HS-27A (cell line): Measurements from ENCODE around the gene SCUBE1.
"Not testable (repeated sequence)": the region's sequence is repeated elsewhere in the genome, so short reads cannot be mapped to it uniquely, and the experiment has no call there.

Experiments
- DNase-seq: peaks from one replicate; pipeline ENCODE4 v3.0.0-alpha.2; 2012; ENCODE audit warnings: low read depth, missing footprints

Gene SCUBE1

DNA sequence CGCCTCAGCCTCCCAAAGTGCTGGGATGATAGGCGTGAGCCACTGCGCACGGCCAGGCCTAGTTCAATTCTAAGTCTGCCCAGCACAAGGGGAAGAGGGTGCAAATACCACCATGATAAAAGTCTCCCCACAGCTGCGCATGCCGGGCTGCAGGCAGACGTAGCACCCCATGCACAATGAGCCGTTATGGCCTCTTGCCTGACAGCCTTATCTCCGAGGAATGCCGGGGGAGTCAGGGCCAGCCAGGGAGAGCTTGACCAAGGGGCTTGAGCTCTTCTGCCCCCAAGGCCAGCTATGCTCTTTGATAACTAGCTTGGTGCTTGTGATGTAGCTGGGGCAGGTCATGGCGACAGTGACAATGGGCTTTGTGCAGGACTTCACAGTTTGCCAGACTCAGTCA, 13.7 kb upstream of the SCUBE1 start:
- DNase-seq, result no peak

DNA sequence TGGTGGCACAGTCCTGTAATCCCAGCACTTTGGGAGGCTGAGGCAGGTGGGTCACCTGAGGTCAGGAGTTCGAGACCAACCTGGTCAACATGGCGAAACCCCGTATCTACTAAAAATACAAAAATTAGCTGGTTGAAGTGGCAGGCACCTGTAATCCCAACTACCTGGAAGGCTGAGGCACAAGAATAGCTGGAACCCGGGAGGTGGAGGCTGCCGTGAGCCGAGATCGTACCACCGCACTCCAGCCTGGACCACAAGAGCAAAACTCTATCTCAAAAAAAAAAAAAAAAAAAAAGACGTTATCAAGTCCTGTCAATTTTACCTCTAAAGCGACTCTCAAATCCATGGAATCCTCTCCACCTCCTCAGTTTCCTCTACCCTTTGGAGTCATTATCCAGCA, 12.5 kb upstream of the SCUBE1 start:
- DNase-seq, result not testable (repeated sequence)

DNA sequence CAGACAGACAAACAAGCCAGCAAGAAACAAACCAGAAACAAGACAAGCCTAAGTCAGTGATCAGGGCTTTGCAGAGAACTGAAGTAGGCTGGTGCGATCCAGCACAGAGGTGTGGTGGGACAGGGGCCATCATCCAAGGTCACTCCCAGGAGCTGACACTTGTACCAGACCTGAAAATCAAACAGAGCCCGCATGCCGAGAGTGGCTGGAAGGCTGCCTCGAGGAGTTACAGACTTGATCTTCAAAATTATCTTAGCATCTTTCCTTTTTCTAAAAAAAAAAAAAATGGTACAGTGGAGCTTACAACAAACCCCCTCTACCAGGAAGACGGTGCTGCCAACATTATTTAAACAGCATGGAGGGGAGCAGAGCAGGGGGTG, 8.8 kb upstream of the SCUBE1 start:
- DNase-seq, result no peak

GRCh38 chr22:43349636-43350035, 6.5 kb upstream of the SCUBE1 start:
- DNase-seq, result no peak

- DNase-seq, result no peak
These were observed 3.4 kb upstream of the SCUBE1 start for GRCh38 chr22:43346521-43346929.

DNA sequence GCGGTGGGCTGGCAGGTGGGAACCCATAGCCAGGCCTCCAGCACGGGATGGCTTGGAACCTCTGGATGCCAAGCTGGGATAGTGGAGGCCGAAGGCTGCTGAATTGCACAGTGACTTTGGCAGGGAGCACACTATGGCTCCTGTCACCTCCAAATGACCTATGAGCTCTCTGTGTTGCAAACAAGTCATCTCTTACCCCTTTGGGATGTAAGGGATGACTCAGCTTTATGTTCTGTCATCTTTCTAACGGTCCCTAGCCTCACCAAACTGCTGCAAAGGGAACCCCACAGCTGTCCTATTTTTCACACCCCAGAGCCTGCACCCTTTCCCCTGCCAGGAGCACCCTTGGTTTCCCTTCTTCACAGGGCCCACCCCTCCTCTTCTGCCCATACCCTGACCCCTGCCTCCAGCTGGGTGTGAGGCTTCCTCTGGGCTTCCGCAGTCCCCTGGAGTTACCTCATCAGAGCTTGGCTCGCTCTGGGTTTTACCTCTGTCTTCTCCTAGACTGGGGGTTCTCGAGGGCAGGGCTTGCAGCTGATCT, 2.7 kb upstream of the SCUBE1 start:
- DNase-seq, result no peak

DNA sequence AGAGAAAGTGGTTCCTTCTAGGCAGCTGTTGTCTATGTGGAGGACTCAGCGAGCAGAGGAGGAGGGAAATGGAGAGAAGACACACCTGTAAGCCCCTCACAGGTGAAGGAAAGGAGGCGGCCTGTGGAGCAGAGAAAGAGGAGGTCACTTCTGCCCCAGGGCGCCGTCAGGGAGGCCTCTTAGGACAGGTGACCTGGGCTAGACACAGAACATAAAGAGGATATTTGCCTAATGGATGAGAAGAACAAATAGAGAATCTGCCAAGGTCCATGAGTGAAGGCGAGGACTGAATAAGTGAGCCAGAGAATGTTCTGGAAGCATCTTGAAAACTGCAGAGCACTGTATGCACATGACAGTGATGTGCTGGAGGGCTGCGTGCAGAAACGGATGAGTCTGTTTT, 2.2 kb upstream of the SCUBE1 start:
- DNase-seq, result no peak

- no peak for DNase-seq
These were observed 1.3 kb upstream of the SCUBE1 start for GRCh38 chr22:43344520-43344787.

DNA sequence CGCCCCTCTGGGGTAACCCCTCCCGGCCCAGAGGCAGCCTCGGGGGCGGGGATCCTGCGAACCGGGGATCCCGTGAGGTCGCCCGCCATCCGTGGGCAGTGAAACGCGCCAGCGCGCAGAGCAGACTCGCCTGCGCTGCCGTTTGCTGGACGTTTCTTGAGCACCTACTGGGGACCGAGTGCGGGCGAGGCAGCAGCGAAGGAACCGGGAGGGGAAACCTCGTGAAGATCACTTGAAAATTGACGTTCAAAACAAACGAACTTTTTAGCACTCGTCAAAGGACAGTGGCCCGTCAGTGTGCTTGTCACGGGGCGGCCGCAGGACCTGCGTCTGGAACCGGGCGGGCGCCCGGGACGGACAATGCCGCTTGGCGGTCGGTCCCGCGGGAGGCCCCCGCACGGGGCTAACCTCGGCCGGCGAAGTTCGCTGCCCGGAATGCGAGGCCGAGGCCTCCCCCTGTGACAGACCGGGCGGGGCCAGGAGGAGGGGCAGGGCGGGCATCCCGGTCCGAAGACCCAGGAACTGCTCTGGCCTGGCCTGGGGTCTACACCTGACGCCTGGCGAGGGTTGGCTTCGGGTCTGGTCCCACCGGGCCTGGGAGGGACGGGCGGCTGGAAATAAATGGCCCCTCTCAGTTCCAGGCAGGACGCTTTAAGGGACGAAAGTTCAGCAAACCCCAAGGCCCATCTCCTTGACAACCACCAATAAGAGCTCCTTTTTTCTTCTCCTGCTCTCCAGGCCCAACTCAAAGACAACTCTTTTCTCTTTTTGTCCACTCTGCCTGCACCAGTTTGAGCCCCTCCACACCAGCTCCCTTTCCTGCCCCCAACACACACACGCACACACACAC, 723 bp upstream of the SCUBE1 start:
- no peak for DNase-seq

GRCh38 chr22:43342347-43343261, 568 bp downstream of the SCUBE1 start:
- DNase-seq, result no peak

DNA sequence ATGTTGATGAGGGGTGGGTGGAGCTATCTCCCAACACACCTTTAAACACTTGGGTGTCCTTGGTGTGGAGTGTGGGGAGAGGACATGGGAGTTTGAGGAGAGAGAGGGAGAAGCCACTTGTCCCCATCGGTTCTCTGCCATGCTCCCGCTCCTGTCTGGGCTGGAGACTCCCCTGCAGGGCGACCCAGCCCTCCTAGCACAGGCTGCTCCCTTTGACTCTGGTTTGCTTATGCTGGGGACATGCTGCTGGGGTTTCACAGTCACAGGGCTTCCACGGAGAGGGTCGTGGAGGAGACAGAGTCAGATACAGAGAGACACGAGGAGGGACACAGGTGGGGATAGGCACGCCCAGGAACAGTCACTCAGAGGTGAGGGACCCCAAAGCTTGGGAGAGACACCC, 1.6 kb downstream of the SCUBE1 start:
- no peak for DNase-seq

DNA sequence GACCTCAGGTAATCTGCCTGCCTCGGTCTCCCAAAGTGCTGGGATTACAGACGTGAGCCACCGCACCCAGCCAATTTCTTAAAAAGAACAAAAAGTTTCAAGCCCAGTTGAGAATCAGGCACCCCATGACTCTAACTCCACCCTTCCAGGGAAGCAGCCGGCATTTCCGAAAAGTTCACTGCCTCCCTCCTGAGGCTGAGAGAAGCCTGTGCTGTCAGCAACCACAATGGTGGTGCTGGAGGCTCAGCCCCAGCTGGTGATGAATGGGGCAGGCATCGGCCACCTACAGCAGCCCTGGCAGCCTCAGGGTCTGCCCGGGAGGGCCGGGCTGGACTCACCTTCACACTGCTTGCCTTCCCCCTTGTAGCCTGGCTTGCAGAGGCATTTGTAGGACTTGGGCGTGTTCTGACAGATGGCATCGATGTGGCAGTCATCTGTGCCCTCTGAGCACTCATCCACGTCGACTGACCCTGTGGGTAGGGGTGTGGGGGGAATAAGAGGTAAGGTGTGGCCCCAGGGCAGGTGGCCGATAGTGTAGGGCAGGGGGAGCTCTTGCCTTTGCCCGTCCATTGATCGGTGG, 4.3 kb downstream of the SCUBE1 start:
- no peak for DNase-seq

- no peak for DNase-seq
These were observed 5.2 kb downstream of the SCUBE1 start for GRCh38 chr22:43337946-43338345.

DNA sequence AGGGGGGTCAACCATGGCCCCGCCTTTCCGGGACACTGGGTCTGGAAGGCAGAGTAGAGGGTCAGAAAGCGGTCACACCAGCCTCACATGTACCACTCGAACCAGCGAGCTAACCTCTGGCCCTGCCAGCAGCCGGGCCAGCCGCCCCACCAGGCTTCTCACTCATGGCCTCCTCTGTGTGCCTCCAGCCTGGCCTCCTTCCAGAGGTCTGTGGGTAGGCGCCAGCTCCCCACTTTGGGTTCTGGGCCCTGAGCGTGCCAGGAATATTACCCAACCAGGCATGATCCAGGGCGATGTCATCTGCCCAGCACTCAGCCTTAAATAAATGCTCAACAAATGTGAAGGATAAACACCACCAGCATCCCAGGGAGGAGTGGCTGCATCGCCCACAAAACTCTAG, 5.8 kb downstream of the SCUBE1 start:
- DNase-seq, result no peak

DNA sequence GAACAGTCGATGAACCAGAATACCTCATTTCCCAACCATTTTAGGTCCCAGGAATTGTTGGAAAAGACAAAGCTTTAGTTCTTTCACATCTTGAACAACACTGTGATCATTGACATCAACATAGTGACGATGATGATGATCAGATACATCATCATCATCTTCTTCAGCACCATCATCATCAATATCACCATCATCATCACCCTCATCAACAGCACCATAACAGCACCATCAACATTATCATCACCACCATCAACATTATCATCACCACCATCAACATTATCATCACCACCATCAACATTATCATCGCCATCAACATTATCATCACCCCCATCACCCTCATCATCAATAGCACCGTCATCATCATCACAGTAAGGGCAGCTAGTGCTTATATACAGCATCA, 8.8 kb downstream of the SCUBE1 start:
- DNase-seq, result no peak

- DNase-seq, result no peak
These were observed 9.2 kb downstream of the SCUBE1 start for GRCh38 chr22:43333978-43334377.

DNA sequence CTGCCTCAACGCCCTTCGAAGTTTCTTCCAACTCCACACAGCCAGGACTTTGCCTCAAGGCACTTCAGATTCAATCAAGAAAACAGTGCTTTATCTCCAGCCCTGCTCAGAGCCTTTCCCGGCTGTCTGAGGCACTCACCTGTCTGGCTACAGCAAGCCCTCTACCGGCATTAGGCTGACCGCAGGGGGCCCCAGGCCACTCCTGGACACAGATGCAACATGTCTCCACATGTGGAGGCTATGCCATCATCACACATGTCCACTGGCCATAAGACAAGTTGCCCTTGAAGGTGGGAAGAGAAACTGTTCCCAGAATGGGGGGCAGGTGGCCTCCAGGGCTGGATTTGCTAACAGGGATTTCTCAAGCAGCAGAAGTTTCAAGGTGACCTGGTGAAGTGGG, 10.0 kb downstream of the SCUBE1 start:
- DNase-seq, result no peak

DNA sequence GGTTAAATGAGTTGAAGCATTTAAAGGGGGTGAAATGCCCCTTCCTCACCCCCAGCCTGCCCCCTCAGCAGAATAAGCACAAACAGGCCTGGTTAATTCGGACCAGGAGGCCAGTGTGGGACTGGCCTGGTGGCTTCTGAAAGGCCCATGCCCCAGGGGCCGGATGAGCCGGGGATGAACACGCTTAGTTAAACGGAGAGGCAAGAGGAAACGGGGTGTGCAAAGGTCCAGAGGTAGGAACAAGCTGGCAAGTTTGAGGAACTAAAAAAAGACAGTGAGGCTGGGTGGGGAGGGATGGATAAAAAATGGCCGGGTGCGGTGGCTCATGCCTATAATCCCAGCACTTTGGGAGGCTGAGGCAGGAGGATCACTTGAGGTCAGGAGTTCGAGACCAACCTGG, 11.5 kb downstream of the SCUBE1 start:
- DNase-seq, result no peak

- DNase-seq, result no peak
These were observed 12.1 kb downstream of the SCUBE1 start for GRCh38 chr22:43331069-43331451.

DNA sequence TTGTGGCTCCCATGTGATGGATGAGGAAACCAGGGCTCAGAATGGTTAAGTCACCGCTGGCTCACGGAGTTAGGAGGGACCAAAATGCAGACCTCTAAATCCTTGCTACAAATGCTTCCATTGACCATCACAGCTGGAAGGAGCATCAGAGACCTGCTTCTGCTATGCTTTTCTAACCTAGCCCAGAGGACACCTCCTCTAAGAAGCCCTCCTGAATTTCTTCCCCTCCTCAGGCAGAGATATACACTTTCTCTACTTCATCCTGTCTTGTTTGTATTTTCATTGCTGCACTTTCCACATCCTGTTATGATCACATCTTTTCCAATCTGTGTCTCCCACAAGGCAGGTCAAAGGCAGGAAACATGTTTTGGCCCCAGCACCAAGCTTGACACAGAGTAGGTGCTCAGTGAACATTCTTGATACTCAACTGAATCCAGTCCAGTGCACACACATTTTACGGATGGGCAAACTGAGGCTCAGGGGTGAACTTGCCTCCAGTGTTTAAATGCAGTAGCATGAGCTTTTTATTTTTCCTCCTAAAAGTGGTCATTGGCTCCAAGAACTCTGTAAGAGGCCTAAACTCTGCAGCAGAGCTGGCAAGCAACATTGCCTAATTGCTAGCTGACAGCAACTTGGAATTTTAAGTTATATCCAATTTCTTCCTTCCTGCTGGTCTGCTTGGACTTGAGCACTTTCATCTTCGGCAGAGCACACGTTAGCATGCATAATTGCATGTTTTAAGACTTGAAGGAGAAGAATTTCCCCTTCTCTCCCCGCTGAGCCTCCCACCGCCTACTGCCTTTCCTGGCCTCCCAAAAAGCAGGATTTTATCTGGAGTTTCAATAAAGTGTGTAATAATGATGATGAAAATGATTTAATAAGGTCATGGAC, 12.7 kb downstream of the SCUBE1 start:
- no peak for DNase-seq

- DNase-seq, result no peak
These were observed 14.1 kb downstream of the SCUBE1 start for GRCh38 chr22:43329061-43329460.

DNA sequence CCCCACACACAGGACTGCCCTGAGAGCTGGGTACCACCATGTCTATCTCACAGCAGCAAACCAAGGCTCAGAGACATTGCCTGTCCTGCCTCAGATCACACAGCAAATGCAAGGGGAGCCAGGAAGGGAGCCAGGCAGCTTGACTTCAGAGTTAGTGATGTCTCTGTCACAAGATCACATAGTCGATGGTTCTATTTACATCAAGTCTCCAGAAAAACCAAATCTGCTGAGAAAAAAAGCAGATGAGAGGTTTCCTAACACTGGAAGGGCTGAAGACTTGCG, 16.1 kb downstream of the SCUBE1 start:
- no peak for DNase-seq
